Body of pancreas (tissue), 4 donors: ENCODE measurements around the gene IL31RA. TPM values are rescaled to one million over a fixed set of nuclear protein-coding genes. Genes with fewer than 3 reads are reported as not detected.

Source experiments
- ATAC-seq: fragments of 150-250 bp; one replicate; pipeline ENCODE4 v1.9.1; 2016
- DNase-seq, 4 donors: peaks; one replicate each; pipeline ENCODE4 v3.0.0-alpha.2; 2019
- H3K27ac ChIP-seq, 4 donors: fragments of 200-600 bp; sonication (generic); 1 replicate in 3 of 4; 2 replicates in 1 of 4; pipeline versions ENCODE4 v1.5.1 to v1.6.1; 2016 to 2019; ENCODE audit warnings: mild to moderate bottlenecking in 1 of 4, mixed read lengths in 1 of 4, moderate library complexity in 1 of 4
- H3K27me3 ChIP-seq, 2 donors: fragments of 200-600 bp; sonication (generic); one replicate each; pipeline ENCODE4 v1.6.0; 2016; ENCODE audit warnings: mild to moderate bottlenecking in 1 of 2
- H3K36me3 ChIP-seq, 2 donors: fragments of 200-600 bp; sonication (generic); replicated peaks in 1 of 2; 2 replicates each; pipeline ENCODE4 v1.5.1; 2016; ENCODE audit warnings: low read depth in 2 of 2; ENCODE audit not compliant: insufficient read depth in 1 of 2
- H3K4me1 ChIP-seq: fragments of 200-600 bp; sonication (generic); one replicate; pipeline ENCODE4 v1.6.0; 2016
- H3K4me3 ChIP-seq, 2 donors: fragments of 200-600 bp; sonication (generic); 1 replicate in 1 of 2; 2 replicates in 1 of 2; pipeline ENCODE4 v1.5.1; 2016 to 2019
- H3K9me3 ChIP-seq, 3 donors: fragments of 200-600 bp; sonication (generic); 1 replicate in 2 of 3; 2 replicates in 1 of 3; pipeline ENCODE4 v1.5.1; 2016
- CTCF ChIP-seq, 7 experiments: fragments of 450-650 bp in 4 of 7; fragments of 200-600 bp in 3 of 7; sonication (generic) in 3 of 7; IDR thresholded peaks; one replicate each; pipeline ENCODE4 v1.5.1; 2016 to 2019; ENCODE audit warnings: antibody characterized with exemption in 7 of 7
- POLR2A ChIP-seq, 3 donors: fragments of 450-650 bp; IDR thresholded peaks; one replicate each; pipeline ENCODE4 v1.6.1; 2016; ENCODE audit warnings: antibody characterized with exemption in 3 of 3, mild to moderate bottlenecking in 2 of 3
- WGBS, 2 donors: methylation state at CpG; one replicate each; pipeline ENCODE4 v1.1.5; 2017; 5-methylcytosine and 5-hydroxymethylcytosine counted together
- intact Hi-C: fragments of 100-400 bp; cut with DNase I; formaldehyde crosslinking; loops from one replicate; pipeline ENCODE4 v1.15.1; 2023
- total RNA-seq, 2 donors: library from RNA; depleted of rRNA; stranded (reverse); fragments of >200 nt; gene quantifications; one replicate each; pipeline ENCODE4 v1.1.0, GENCODE V29; 2016

IL31RA gene
- total RNA-seq, 2 donors from 2014 or later: not detected

GRCh38 chr5:55856516-55857246 lies 5.5 kb downstream of the IL31RA start:
- intact Hi-C loops: no loop called here
- Histone ChIP-seq H3K27ac (no peak overlapping the region), H3K4me3 (no peak overlapping the region), H3K36me3 (no peaks in the 10 kb centered on the region), H3K9me3 (no peaks in the 10 kb centered on the region), H3K4me1 (no peaks in the 10 kb centered on the region), H3K27me3 (no peaks in the 10 kb centered on the region)
- ATAC-seq: no peak
- 81 to 87% methylated on average over 5 of the region's 5 CpGs for WGBS, 2 donors
- TF ChIP-seq POLR2A (IDR thresholded peaks at IDR 0.05) (no peak), CTCF (IDR thresholded peaks at IDR 0.05) (no peak)
- DNase-seq: no peak

- H3K36me3 ChIP-seq: no peaks in the 10 kb centered on the region
- no peak overlapping the region for H3K27ac ChIP-seq
- H3K4me1 ChIP-seq: no peaks in the 10 kb centered on the region
- TF ChIP-seq POLR2A (IDR thresholded peaks at IDR 0.05) (no peak), CTCF (IDR thresholded peaks at IDR 0.05) (no peak)
- DNase-seq (no peak), ATAC-seq (no peak)
- H3K9me3 ChIP-seq: no peaks in the 10 kb centered on the region
- no peaks in the 10 kb centered on the region for H3K27me3 ChIP-seq
- intact Hi-C loops: no loop called here
- H3K4me3 ChIP-seq: no peak overlapping the region
- 76 to 79% methylated on average over 4 of the region's 4 CpGs for WGBS, 2 donors
These were observed 6.1 kb downstream of the IL31RA start for GRCh38 chr5:55857247-55857640.

- Histone ChIP-seq H3K4me1 (no peaks in the 10 kb centered on the region), H3K9me3 (no peaks in the 10 kb centered on the region), H3K36me3 (no peaks in the 10 kb centered on the region), H3K4me3 (no peak overlapping the region), H3K27ac (no peak overlapping the region), H3K27me3 (no peaks in the 10 kb centered on the region)
- WGBS, 2 donors: 88 to 89% methylated on average over 2 of the region's 2 CpGs
- ATAC-seq (no peak), DNase-seq (no peak)
- no peak for TF ChIP-seq POLR2A (IDR thresholded peaks at IDR 0.05)
- intact Hi-C loops: no loop called here
These were observed 6.9 kb downstream of the IL31RA start for GRCh38 chr5:55858104-55858503.

GRCh38 chr5:55860288-55860687 lies 9.1 kb downstream of the IL31RA start:
- no peak for ATAC-seq
- intact Hi-C loops: no loop called here

GRCh38 chr5:55860709-55861108 lies 9.6 kb downstream of the IL31RA start:
- Histone ChIP-seq H3K27ac (no peak overlapping the region), H3K36me3 (no peaks in the 10 kb centered on the region), H3K4me1 (no peaks in the 10 kb centered on the region), H3K27me3 (no peaks in the 10 kb centered on the region), H3K9me3 (no peaks in the 10 kb centered on the region), H3K4me3 (no peak overlapping the region)
- intact Hi-C loops: no loop called here
- 71 to 91% methylated on average over 4 of the region's 4 CpGs for WGBS, 2 donors
- no peak for TF ChIP-seq POLR2A (IDR thresholded peaks at IDR 0.05)
- TF ChIP-seq CTCF (IDR thresholded peaks at IDR 0.05): no peak
- ATAC-seq: no peak
- DNase-seq: no peak

More at GRCh38 chr5:55860288-55860687, 9.1 kb downstream of the IL31RA start:
- H3K4me3 ChIP-seq: no peak overlapping the region
- H3K9me3 ChIP-seq: no peaks in the 10 kb centered on the region
- no peaks in the 10 kb centered on the region for H3K27me3 ChIP-seq
- TF ChIP-seq POLR2A (IDR thresholded peaks at IDR 0.05): no peak
- TF ChIP-seq CTCF (IDR thresholded peaks at IDR 0.05): no peak
- no peaks in the 10 kb centered on the region for H3K36me3 ChIP-seq
- no peak overlapping the region for H3K27ac ChIP-seq
- H3K4me1 ChIP-seq: no peaks in the 10 kb centered on the region
- 59 to 95% methylated on average over 3 of the region's 3 CpGs for WGBS, 2 donors
- no peak for DNase-seq
